ENCODE results near the gene SGCG. TPM values are rescaled to one million over a fixed set of nuclear protein-coding genes. Genes with fewer than 3 reads are reported as not detected.
A peak's percentile ranks its signal among the peaks of the same experiment; 100 is the strongest.

The SGCG gene
- total RNA-seq, 1 donor from 2014 or later = 4.6 TPM

DNA sequence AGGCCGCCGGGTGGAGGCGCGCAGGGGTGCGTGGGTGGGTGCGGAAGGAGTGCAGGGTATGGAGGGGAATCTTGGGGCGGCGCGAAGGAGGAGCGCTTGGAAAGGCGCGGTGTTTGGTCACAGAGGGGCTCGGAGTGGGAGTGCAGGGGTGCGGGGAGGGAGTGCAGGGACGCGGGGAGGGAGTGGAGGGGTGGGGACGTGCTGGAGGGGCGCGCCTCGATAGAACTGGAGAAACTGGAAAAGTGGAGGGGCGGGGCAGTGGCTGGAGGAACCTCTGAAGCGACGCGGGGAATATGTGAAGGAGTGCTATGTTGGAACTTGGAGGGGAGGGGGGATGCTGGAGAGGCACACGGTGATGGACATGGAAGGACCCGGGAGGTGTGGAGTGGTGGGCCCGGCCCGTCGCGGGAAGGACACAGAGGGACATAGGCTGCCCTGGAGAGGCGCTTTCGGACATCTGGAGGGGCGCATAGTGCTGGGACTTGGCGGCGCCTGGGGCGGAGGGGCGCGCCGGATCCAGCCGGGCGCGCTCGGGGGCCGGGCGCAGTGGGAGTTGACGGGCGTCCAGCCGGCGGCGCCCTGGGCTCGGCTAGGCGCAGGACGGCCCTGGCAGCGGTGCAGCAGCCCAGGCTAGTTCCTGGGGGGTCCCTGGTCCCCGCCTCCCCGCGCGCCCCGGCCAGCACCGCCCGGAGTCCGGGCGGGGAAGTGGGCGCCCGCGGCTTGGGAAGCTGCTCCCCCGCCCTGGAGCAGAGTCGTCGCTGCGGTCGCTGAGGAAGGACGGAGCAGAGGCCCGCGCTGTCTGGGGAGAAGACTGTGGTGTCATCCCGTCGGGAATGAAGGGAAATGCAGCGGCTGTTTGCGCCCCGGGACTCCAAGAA is 20.8 kb upstream of the SGCG start:
- peak overlapping the region; percentile 44 for H3K4me3 ChIP-seq
- H3K4me1 ChIP-seq = no peaks in the 10 kb centered on the region
- no peaks in the 10 kb centered on the region for H3K36me3 ChIP-seq
- ATAC-seq (peak; percentile 60), DNase-seq (no peak)
- no peaks in the 10 kb centered on the region for H3K9me3 ChIP-seq
- intact Hi-C loops (cut with DNase I) = no loop called here
- TF ChIP-seq, protein P1, sequence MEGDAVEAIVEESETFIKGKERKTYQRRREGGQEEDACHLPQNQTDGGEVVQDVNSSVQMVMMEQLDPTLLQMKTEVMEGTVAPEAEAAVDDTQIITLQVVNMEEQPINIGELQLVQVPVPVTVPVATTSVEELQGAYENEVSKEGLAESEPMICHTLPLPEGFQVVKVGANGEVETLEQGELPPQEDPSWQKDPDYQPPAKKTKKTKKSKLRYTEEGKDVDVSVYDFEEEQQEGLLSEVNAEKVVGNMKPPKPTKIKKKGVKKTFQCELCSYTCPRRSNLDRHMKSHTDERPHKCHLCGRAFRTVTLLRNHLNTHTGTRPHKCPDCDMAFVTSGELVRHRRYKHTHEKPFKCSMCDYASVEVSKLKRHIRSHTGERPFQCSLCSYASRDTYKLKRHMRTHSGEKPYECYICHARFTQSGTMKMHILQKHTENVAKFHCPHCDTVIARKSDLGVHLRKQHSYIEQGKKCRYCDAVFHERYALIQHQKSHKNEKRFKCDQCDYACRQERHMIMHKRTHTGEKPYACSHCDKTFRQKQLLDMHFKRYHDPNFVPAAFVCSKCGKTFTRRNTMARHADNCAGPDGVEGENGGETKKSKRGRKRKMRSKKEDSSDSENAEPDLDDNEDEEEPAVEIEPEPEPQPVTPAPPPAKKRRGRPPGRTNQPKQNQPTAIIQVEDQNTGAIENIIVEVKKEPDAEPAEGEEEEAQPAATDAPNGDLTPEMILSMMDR (IDR thresholded peaks at IDR 0.05) = no peak
- no peaks in the 10 kb centered on the region for H3K27me3 ChIP-seq
- H3K27ac ChIP-seq = peak overlapping the region; percentile 3

DNA sequence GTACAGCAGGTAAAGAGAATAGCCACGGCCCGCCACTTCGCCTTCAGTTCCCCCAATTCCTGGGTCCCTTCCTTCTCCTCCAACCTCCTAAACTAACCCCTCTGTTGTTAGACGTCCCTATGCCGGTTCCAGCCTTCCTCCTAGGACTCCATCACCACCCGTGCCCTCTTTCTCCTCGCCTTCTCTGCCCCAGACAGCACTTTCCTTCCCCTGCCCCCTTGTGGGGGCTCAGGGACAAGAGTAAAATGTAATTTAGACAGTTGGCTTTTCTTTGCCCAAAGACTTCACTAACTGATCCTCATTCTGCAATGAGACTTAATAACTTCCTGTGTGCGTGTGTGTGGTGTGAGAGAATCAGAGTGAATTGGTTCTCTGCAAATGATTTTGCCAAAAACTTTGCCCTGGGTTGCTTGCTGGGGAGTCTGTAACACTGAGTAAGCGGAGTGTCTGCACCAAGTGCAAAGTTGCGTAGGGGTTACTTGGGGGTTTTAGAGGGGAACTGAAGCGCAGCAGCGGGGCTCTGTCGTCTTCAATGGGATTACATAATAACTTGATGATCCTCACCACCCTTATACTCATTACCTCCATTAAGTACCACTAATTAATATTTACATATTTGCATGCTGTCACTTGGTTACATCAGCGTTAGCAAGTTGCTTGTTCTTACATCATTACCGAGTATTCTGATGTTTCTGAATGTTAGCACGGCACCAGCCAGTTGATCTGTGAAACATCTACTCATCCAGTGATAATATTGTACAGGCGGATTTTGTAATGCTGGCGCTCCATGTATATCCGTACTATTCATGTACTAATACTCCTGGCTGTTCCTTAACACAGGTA is 19.9 kb upstream of the SGCG start:
- Histone ChIP-seq H3K36me3 (no peaks in the 10 kb centered on the region), H3K4me1 (no peaks in the 10 kb centered on the region), H3K9me3 (no peaks in the 10 kb centered on the region), H3K27ac (peak overlapping the region; percentile 3), H3K27me3 (no peaks in the 10 kb centered on the region), H3K4me3 (peak overlapping the region; percentile 44)
- TF ChIP-seq, protein P1 (IDR thresholded peaks at IDR 0.05) = no peak
- intact Hi-C loops (cut with DNase I) = no loop called here
- ATAC-seq (peak; percentile 53), DNase-seq (no peak)

DNA sequence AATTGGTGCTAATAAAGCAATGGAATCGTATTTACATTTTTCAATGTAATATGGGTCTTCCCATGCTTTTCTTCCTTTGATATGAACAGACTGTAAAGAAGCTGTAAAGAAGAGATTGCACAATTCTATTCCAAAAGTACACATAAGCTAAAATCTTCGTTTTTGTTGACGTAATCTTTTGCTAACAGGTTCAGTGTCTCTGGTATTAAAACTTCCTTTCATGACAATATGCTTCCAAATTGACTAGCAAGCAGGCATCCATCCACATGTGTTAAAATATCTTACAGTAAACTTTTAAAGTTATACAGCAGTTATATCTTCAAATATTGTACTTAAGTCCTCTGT is 19.3 kb upstream of the SGCG start:
- peak overlapping the region; percentile 44 for H3K4me3 ChIP-seq
- no peaks in the 10 kb centered on the region for H3K4me1 ChIP-seq
- TF ChIP-seq, protein P1 (IDR thresholded peaks at IDR 0.05) = no peak
- DNase-seq (no peak), ATAC-seq (no peak)
- H3K27me3 ChIP-seq = no peaks in the 10 kb centered on the region
- H3K27ac ChIP-seq = no peak overlapping the region
- no peaks in the 10 kb centered on the region for H3K36me3 ChIP-seq
- intact Hi-C loops (cut with DNase I) = no loop called here
- no peaks in the 10 kb centered on the region for H3K9me3 ChIP-seq

DNA sequence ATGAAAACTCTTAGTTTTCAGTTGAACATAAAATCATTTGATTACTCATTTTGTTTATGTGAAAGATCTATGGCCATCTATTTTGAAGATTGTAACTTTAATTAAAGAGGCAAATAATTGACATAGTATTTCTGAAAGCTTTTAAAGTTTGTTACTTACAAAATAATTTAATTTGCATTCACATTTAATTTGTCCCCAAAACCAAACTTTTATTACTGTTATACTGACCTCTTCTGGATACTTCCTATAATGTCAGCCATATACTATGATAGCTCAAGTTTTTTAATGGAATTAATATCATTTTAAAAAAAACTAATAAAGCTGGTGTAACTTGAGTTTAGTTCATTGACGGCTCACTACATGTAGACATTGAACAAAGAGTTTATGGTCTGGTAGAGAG is 4.9 kb upstream of the SGCG start:
- DNase-seq = no peak
- Histone ChIP-seq H3K4me1 (no peaks in the 10 kb centered on the region), H3K4me3 (no peak overlapping the region), H3K36me3 (no peaks in the 10 kb centered on the region), H3K27ac (no peak overlapping the region), H3K27me3 (no peaks in the 10 kb centered on the region), H3K9me3 (no peaks in the 10 kb centered on the region)
- ATAC-seq = no peak
- intact Hi-C loops (cut with DNase I) = no loop called here
- TF ChIP-seq, protein P1 (IDR thresholded peaks at IDR 0.05) = peak; percentile 34

DNA sequence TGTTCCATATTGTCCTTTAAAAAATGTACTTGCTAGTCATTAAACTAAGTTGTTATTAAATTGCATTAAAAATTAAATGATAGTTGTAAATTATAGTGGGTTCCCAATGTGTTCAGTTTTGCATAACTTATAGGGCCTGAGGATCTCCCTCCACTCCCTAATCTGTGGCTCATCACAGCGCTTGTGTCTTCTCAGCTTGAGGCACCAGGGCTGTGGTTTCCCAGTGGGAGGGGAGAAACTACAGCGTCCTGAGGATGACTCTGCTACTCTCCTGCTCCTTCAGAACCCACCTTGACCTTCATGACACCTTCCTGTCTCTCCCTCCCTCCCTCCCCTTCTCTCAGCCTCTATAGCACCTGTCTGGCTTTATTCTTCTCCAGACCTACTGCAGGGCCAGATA is 1.4 kb downstream of the SGCG start:
- H3K27me3 ChIP-seq = no peaks in the 10 kb centered on the region
- H3K36me3 ChIP-seq = no peaks in the 10 kb centered on the region
- ATAC-seq = no peak
- H3K27ac ChIP-seq = no peak overlapping the region
- no peak for DNase-seq
- intact Hi-C loops (cut with DNase I) = no loop called here
- TF ChIP-seq, protein P1 (IDR thresholded peaks at IDR 0.05) = no peak
- no peaks in the 10 kb centered on the region for H3K9me3 ChIP-seq
- no peaks in the 10 kb centered on the region for H3K4me1 ChIP-seq
- no peak overlapping the region for H3K4me3 ChIP-seq
